GM12878 (cell line): ENCODE measurements around the gene SLC17A7. TPM values are rescaled to one million over a fixed set of nuclear protein-coding genes. Genes with fewer than 3 reads are reported as not detected.
A peak's percentile ranks its signal among the peaks of the same experiment; 100 is the strongest.

Experiments
- ATAC-seq: fragments of 200-7000 bp; cut with Tn5 transposase; 3 replicates; pipeline ENCODE4 v1.9.1; 2020; ENCODE audit warnings: mild to moderate bottlenecking, moderate library complexity
- BruUV-seq: library from RNA; stranded (reverse); fragments of 400-500 nt; replicated peaks from 2 replicates; lab custom pipeline; 2021; lab: Mats Ljungman, UMichigan
- CTCF ChIA-PET: fragments of 300-600 bp; sonication (Branson Sonifier 250); formaldehyde crosslinking; extraction: SDS; loops from one replicate; lab custom pipeline; 2021; ENCODE audit warnings: inconsistent platforms; lab: Yijun Ruan, JAX
- POLR2A ChIA-PET: fragments of 350-600 bp; formaldehyde crosslinking; extraction: SDS; loops from one replicate; lab custom pipeline; 2021; ENCODE audit warnings: inconsistent platforms; lab: Charles Lee
- RAD21 ChIA-PET: fragments of 300-600 bp; sonication (Branson Sonifier 250); formaldehyde crosslinking; loops from one replicate; lab custom pipeline; 2023; ENCODE audit warnings: antibody characterized with exemption; ENCODE audit not compliant: unreplicated experiment; lab: Charles Lee
- SMC1A ChIA-PET: fragments of 300-600 bp; sonication (Branson Sonifier 250); formaldehyde crosslinking; loops from one replicate; lab custom pipeline; 2023; ENCODE audit not compliant: unreplicated experiment, uncharacterized antibody; lab: Charles Lee
- DNase-seq: peaks from one replicate; pipeline ENCODE4 v3.0.0-alpha.2; 2011; ENCODE audit warnings: low read depth, low spot score
- FAIRE-seq: peaks from 3 replicates; lab custom pipeline; 2011; peaks lifted over from hg19 to GRCh38; lab: Jason Lieb, UNC
- H2AFZ ChIP-seq: 2 replicates; pipeline ENCODE4 v1.6.0; 2011; ENCODE audit warnings: low read depth, low read length, control low read depth; ENCODE audit not compliant: control insufficient read depth
- H3K27ac ChIP-seq: 2 replicates; pipeline ENCODE4 v1.5.1; 2011; ENCODE audit warnings: control low read depth; ENCODE audit not compliant: control insufficient read depth, insufficient read depth
- H3K27me3 ChIP-seq, 2 experiments: replicated peaks in 1 of 2; 2 replicates each; pipeline versions ENCODE4 v1.6.0 to v1.6.1; 2011; ENCODE audit warnings: low read length in 1 of 2; ENCODE audit not compliant: control insufficient read depth in 2 of 2, insufficient read depth in 2 of 2
- H3K36me3 ChIP-seq, 2 experiments: 2 replicates each; pipeline ENCODE4 v1.5.1; 2011; ENCODE audit warnings: low read length in 1 of 2; ENCODE audit not compliant: control insufficient read depth in 2 of 2, insufficient read depth in 2 of 2
- H3K4me1 ChIP-seq: 2 replicates; pipeline ENCODE4 v1.6.1; 2011; ENCODE audit warnings: mild to moderate bottlenecking, low read length, moderate library complexity, mixed read lengths; ENCODE audit not compliant: control insufficient read depth, insufficient read depth
- H3K4me2 ChIP-seq: 2 replicates; pipeline ENCODE4 v1.6.0; 2011; ENCODE audit warnings: control low read depth; ENCODE audit not compliant: control insufficient read depth, insufficient read depth
- H3K4me3 ChIP-seq: fragments of 200-600 bp; sonication (generic); 2 replicates; pipeline ENCODE4 v1.5.1; 2016
- H3K79me2 ChIP-seq: 2 replicates; pipeline ENCODE4 v1.6.0; 2011; ENCODE audit warnings: low read length; ENCODE audit not compliant: control insufficient read depth, insufficient read depth
- H3K9ac ChIP-seq: 2 replicates; pipeline ENCODE4 v1.8.0; 2011; ENCODE audit warnings: low read length, control low read depth, mixed read lengths; ENCODE audit not compliant: control insufficient read depth, insufficient read depth
- H3K9me3 ChIP-seq: replicated peaks from 3 replicates; pipeline ENCODE4 v1.5.1; 2011; ENCODE audit warnings: mild to moderate bottlenecking, low read length; ENCODE audit not compliant: control insufficient read depth, insufficient read depth
- H4K20me1 ChIP-seq: 2 replicates; pipeline ENCODE4 v1.6.0; 2011; ENCODE audit not compliant: control insufficient read depth, insufficient read depth
- CTCF ChIP-seq, 3 experiments: IDR thresholded peaks in 2 of 3; conservative IDR thresholded peaks in 1 of 3; 2 replicates each; pipeline ENCODE4 v1.5.1; 2011; ENCODE audit warnings: low read depth in 3 of 3, low read length in 3 of 3, mild to moderate bottlenecking in 3 of 3, control low read depth in 2 of 3, moderate library complexity in 2 of 3, inconsistent platforms in 1 of 3, mixed read lengths in 1 of 3; ENCODE audit not compliant: control insufficient read depth in 2 of 3, insufficient read depth in 1 of 3; ENCODE audit errors: extremely low read depth in 1 of 3
- E2F4 ChIP-seq: IDR thresholded peaks from 2 replicates; pipeline ENCODE4 v1.6.1; 2012; ENCODE audit warnings: low read depth, low read length, improper control_type of control experiment
- EGR1 ChIP-seq, 2 experiments: IDR thresholded peaks; 1 replicate in 1 of 2; 2 replicates in 1 of 2; pipeline ENCODE4 v1.6.1; 2011 to 2012; ENCODE audit warnings: low read depth in 2 of 2, low read length in 2 of 2, borderline replicate concordance in 1 of 2, mild to moderate bottlenecking in 1 of 2, moderate library complexity in 1 of 2
- JUND ChIP-seq: IDR thresholded peaks from 2 replicates; pipeline ENCODE4 v1.6.1; 2012; ENCODE audit warnings: low read depth, mild to moderate bottlenecking, low read length, improper control_type of control experiment, moderate library complexity
- MLLT1 ChIP-seq: fragments of 450-650 bp; IDR thresholded peaks from 2 replicates; pipeline ENCODE4 v1.6.1; 2016; ENCODE audit warnings: mild to moderate bottlenecking
- NFXL1 ChIP-seq: fragments of 450-650 bp; IDR thresholded peaks from 2 replicates; pipeline ENCODE4 v1.6.1; 2017; ENCODE audit warnings: antibody characterized with exemption, mild to moderate bottlenecking, borderline replicate concordance
- NR2C2 ChIP-seq: IDR thresholded peaks from 2 replicates; pipeline ENCODE4 v1.6.1; 2011; ENCODE audit warnings: borderline replicate concordance, low read depth; ENCODE audit not compliant: control insufficient read depth, insufficient read length
- SMAD5 ChIP-seq: IDR thresholded peaks from 2 replicates; pipeline ENCODE4 v1.6.1; 2016; ENCODE audit warnings: antibody characterized with exemption, low read depth
- ZBTB40 ChIP-seq: fragments of 450-650 bp; IDR thresholded peaks from 2 replicates; pipeline ENCODE4 v1.6.1; 2016; ENCODE audit warnings: mild to moderate bottlenecking, moderate library complexity, borderline replicate concordance
- WGBS: methylation state at CpG from one replicate; pipeline ENCODE4 v1.1.6; 2016; ENCODE audit warnings: low lambda C conversion rate; ENCODE audit not compliant: insufficient replicate concordance, insufficient coverage; ENCODE audit errors: missing lambda C conversion rate; 5-methylcytosine and 5-hydroxymethylcytosine counted together
- in situ Hi-C: fragments of 300-500 bp; cut with MboI; formaldehyde crosslinking; loops from 9 replicates; pipeline ENCODE4 v1.14.3; 2018; ENCODE audit warnings: mixed read lengths
- intact Hi-C: fragments of 100-400 bp; cut with micrococcal nuclease; formaldehyde crosslinking; loops from one replicate; pipeline ENCODE4 v1.14.2; 2022; ENCODE audit not compliant: unreplicated experiment
- polyA plus RNA-seq, 11 experiments: library from polyadenylated mRNA; depleted of rRNA in 4 of 11; unstranded in 6 of 11; stranded (reverse) in 5 of 11; fragments of >200 nt; fragmentation: Nextera tagmentation in 4 of 11; fragmentation: Illumina TruSeq in 1 of 11; extraction: Ambion mirVana in 4 of 11; extraction: Trizol in 1 of 11; gene quantifications; 1 replicate in 1 of 11; 2 replicates in 10 of 11; pipeline versions ENCODE4 v1.2.1 to v1.2.3, GENCODE V29; 2011 to 2016; ENCODE audit warnings: inconsistent platforms in 2 of 11, missing spikeins in 2 of 11, low read depth in 1 of 11
- total RNA-seq, 4 experiments: library from RNA; depleted of rRNA in 3 of 4; stranded (reverse); fragments of >200 nt in 3 of 4; fragmentation: Illumina TruSeq in 1 of 4; extraction: Trizol in 1 of 4; gene quantifications; 2 replicates each; pipeline versions ENCODE4 v1.2.1 to v1.2.3, GENCODE V29; 2013 to 2021

Gene SLC17A7
- total and polyA plus RNA-seq, 10 of the 15 experiments (the other 5 are each of a cell fraction or from before 2014, with no cell fraction given) = 0.03 to 0.24 (median 0.06) TPM; not detected in 6

GRCh38 chr19:49487277-49488045 is 46.1 kb upstream of the SLC17A7 start, which contains the start of gene RPL13A (continued):
- TF ChIP-seq ZBTB40 (peak; percentile 84; the same call in 1 of the 2 replicates), NFXL1 (no peak)

GRCh38 chr19:49486710-49487276 is 45.5 kb upstream of the SLC17A7 start:
- Histone ChIP-seq H3K27ac (peak overlapping the region; percentile 46; the same call in 1 of the 2 replicates), H3K9me3 (no peaks in the 10 kb centered on the region), H3K79me2 (peaks cover 41% of the 10 kb centered on the region), H3K4me3 (no peak overlapping the region), H3K36me3 (peaks cover 21 to 29% of the 10 kb centered on the region in 2 experiments), H3K4me2 (peak overlapping the region; percentile 79), H4K20me1 (peaks cover 13% of the 10 kb centered on the region), H3K9ac (no peak overlapping the region), H3K4me1 (peaks cover 16% of the 10 kb centered on the region), H3K27me3 (no peaks in the 10 kb centered on the region), H2AFZ (peak overlapping the region; percentile 87)
- ATAC-seq (no peak), FAIRE-seq (no peak), DNase-seq (no peak)
- ChIA-PET SMC1A (interaction anchor here (1.3 kb wide), 1 partner anchor 16 kb away, joined by 5 read pairs; no protein-coding TSS in a partner anchor), POLR2A (interaction anchor here (1.4 to 2.7 kb wide), 3 partner anchors 9 to 16 kb away, joined by 3 to 11 read pairs (median 5); partner anchors contain the start of gene RPS11), RAD21 (interaction anchor here (0.9 to 1.6 kb wide), 3 partner anchors 13 to 60 kb away, joined by 3 to 5 read pairs (median 3); partner anchors contain the start of gene FLT3LG), CTCF (interaction anchor here (1.0 to 1.3 kb wide), 3 partner anchors 16 to 60 kb away, joined by 3 to 6 read pairs (median 4); no protein-coding TSS in a partner anchor)
- BruUV-seq = TSS peak; percentile 62
- in situ Hi-C loops = no loop called here
- 45% methylated on average over 23 of the region's 23 CpGs for WGBS
- intact Hi-C loops = loop anchor here (1.0 to 5.0 kb wide), 3 partner anchors 10 to 386 kb away; partner anchors contain the start of genes PIH1D1 and RPS11
- peak; percentile 80 for TF ChIP-seq MLLT1
- no peak for TF ChIP-seq EGR1 (IDR thresholded peaks at IDR 0.05; ENCODE audit: borderline replicate concordance in 1 of 2, low read depth in 2 of 2, low read length in 2 of 2)
- 0 out of 6 replicates have a peak, but pooled peaks of 1 of the 3 experiments have one; percentile 6 for TF ChIP-seq CTCF (IDR thresholded peaks at IDR 0.05 in 2 of 3, conservative IDR thresholded peaks at IDR 0.05 in 1 of 3; ENCODE audit: control insufficient read depth in 2 of 3, extremely low read depth in 1 of 3, insufficient read depth in 1 of 3, low read depth in 3 of 3, low read length in 3 of 3)
- TF ChIP-seq E2F4 = no peak
- no peak for TF ChIP-seq NR2C2
- TF ChIP-seq JUND = no peak
- no peak for TF ChIP-seq SMAD5
